H1 (cell line): Measurements from ENCODE around the gene WDR27. TPM values are rescaled to one million over a fixed set of nuclear protein-coding genes. Genes with fewer than 3 reads are reported as not detected.

Experiments
- CTCF ChIA-PET: fragments of 300-600 bp; sonication (Branson Sonifier 250); formaldehyde crosslinking; loops from one replicate; lab custom pipeline; 2021; ENCODE audit not compliant: partially characterized antibody; lab: Charles Lee
- POLR2A ChIA-PET: fragments of 300-600 bp; sonication (Branson Sonifier 250); formaldehyde crosslinking; loops from one replicate; lab custom pipeline; 2021; ENCODE audit warnings: inconsistent platforms; ENCODE audit not compliant: partially characterized antibody; lab: Charles Lee
- DNase-seq, 2 experiments: peaks; one replicate each; pipeline versions ENCODE4 v3.0.0 to v3.0.0-alpha.2; 2010 to 2022; ENCODE audit warnings: low spot score in 2 of 2, low read depth in 1 of 2, mixed read lengths in 1 of 2
- FAIRE-seq: peaks from 2 replicates; lab custom pipeline; 2011; peaks lifted over from hg19 to GRCh38; lab: Jason Lieb, UNC
- H2AFZ ChIP-seq: 2 replicates; pipeline ENCODE4 v1.8.1; 2012; ENCODE audit warnings: low read length, inconsistent platforms
- H2AK5ac ChIP-seq: 2 replicates; pipeline ENCODE4 v1.6.1; 2013; ENCODE audit warnings: low read depth, low read length
- H2BK120ac ChIP-seq: replicated peaks from 2 replicates; pipeline ENCODE3; 2013; ENCODE audit warnings: low read depth, low read length, inconsistent platforms
- H2BK12ac ChIP-seq: 2 replicates; pipeline ENCODE4 v1.6.1; 2013; ENCODE audit warnings: low read depth, low read length
- H2BK15ac ChIP-seq: 2 replicates; pipeline ENCODE4 v1.6.1; 2013; ENCODE audit warnings: low read length
- H2BK20ac ChIP-seq: 2 replicates; pipeline ENCODE4 v1.6.1; 2013; ENCODE audit warnings: low read length
- H2BK5ac ChIP-seq: 2 replicates; pipeline ENCODE4 v1.6.1; 2013; ENCODE audit warnings: low read depth, low read length
- H3K14ac ChIP-seq: 2 replicates; pipeline ENCODE4 v1.6.1; 2013; ENCODE audit warnings: inconsistent platforms; ENCODE audit not compliant: insufficient read length
- H3K18ac ChIP-seq: 2 replicates; pipeline ENCODE4 v1.6.1; 2013; ENCODE audit warnings: low read length; ENCODE audit errors: extremely low read depth
- H3K23ac ChIP-seq: 2 replicates; pipeline ENCODE4 v1.6.1; 2013; ENCODE audit warnings: inconsistent platforms; ENCODE audit not compliant: insufficient read length
- H3K23me2 ChIP-seq: 2 replicates; pipeline ENCODE4 v1.6.1; 2013; ENCODE audit warnings: low read depth, low read length
- H3K27ac ChIP-seq: 2 replicates; pipeline ENCODE4 v1.6.1; 2011; ENCODE audit warnings: low read depth, low read length, inconsistent platforms
- H3K27me3 ChIP-seq, 4 experiments: replicated peaks in 1 of 4; 1 replicate in 1 of 4; 2 replicates in 3 of 4; pipeline versions ENCODE4 v1.6.1 to v1.8.1; 2011 to 2013; ENCODE audit warnings: low read length in 3 of 4, mild to moderate bottlenecking in 3 of 4, inconsistent platforms in 2 of 4, mixed read lengths in 2 of 4, moderate library complexity in 1 of 4; ENCODE audit not compliant: control insufficient read depth in 3 of 4, insufficient read depth in 3 of 4; ENCODE audit errors: extremely low read depth in 1 of 4
- H3K36me3 ChIP-seq, 4 experiments: 2 replicates each; pipeline versions ENCODE4 v1.6.1 to v1.8.1; 2011 to 2013; ENCODE audit warnings: mild to moderate bottlenecking in 4 of 4, low read length in 3 of 4, moderate library complexity in 2 of 4, control low read depth in 1 of 4, inconsistent platforms in 1 of 4; ENCODE audit not compliant: insufficient read depth in 4 of 4, control insufficient read depth in 2 of 4
- H3K4ac ChIP-seq: replicated peaks from 2 replicates; pipeline ENCODE3; 2013; ENCODE audit warnings: low read length, low read depth, mixed read lengths, inconsistent platforms; ENCODE audit not compliant: insufficient read length
- H3K4me1 ChIP-seq, 4 experiments: replicated peaks in 1 of 4; 1 replicate in 1 of 4; 2 replicates in 3 of 4; pipeline versions ENCODE4 v1.6.1 to v1.8.1; 2011 to 2013; ENCODE audit warnings: low read length in 3 of 4, inconsistent platforms in 2 of 4, mixed read lengths in 1 of 4; ENCODE audit not compliant: insufficient read depth in 4 of 4, control insufficient read depth in 3 of 4
- H3K4me2 ChIP-seq, 2 experiments: 2 replicates each; pipeline versions ENCODE4 v1.6.1 to v1.8.1; 2011 to 2013; ENCODE audit warnings: low read depth in 2 of 2, low read length in 2 of 2, control low read depth in 1 of 2, inconsistent platforms in 1 of 2, mild to moderate bottlenecking in 1 of 2; ENCODE audit not compliant: insufficient read depth in 1 of 2
- H3K4me3 ChIP-seq, 4 experiments: fragments of 200-600, 300-600 bp in 1 of 4; sonication (generic), shearing (Covaris generic), sonication (Bioruptor Twin) in 1 of 4; 2 replicates each; pipeline versions ENCODE4 v1.5.1 to v1.8.1; 2011 to 2016; ENCODE audit warnings: low read length in 4 of 4, low read depth in 3 of 4, control low read depth in 2 of 4, inconsistent platforms in 2 of 4, mild to moderate bottlenecking in 2 of 4, mixed read lengths in 1 of 4, moderate library complexity in 1 of 4; ENCODE audit not compliant: insufficient read depth in 2 of 4; ENCODE audit errors: extremely low read depth in 1 of 4
- H3K56ac ChIP-seq: replicated peaks from 2 replicates; pipeline ENCODE3; 2013; ENCODE audit warnings: low read depth, mild to moderate bottlenecking, mixed read lengths, low read length, inconsistent platforms; ENCODE audit not compliant: insufficient read length
- H3K79me1 ChIP-seq: 2 replicates; pipeline ENCODE4 v1.6.1; 2013; ENCODE audit warnings: low read depth, low read length, control low read depth
- H3K79me2 ChIP-seq, 2 experiments: 2 replicates each; pipeline versions ENCODE4 v1.6.1 to v1.8.1; 2012 to 2013; ENCODE audit warnings: low read length in 2 of 2, mild to moderate bottlenecking in 2 of 2, inconsistent platforms in 1 of 2; ENCODE audit not compliant: insufficient read depth in 2 of 2, control insufficient read depth in 1 of 2
- H3K9ac ChIP-seq, 4 experiments: replicated peaks in 1 of 4; 1 replicate in 1 of 4; 2 replicates in 3 of 4; pipeline versions ENCODE4 v1.6.1 to v1.8.1; 2011 to 2013; ENCODE audit warnings: low read depth in 3 of 4, low read length in 3 of 4, control low read depth in 2 of 4, mild to moderate bottlenecking in 2 of 4, moderate library complexity in 2 of 4, inconsistent platforms in 1 of 4; ENCODE audit errors: extremely low read depth in 1 of 4
- H3K9me3 ChIP-seq, 2 experiments: 2 replicates each; pipeline versions ENCODE4 v1.6.1 to v1.8.1; 2012 to 2013; ENCODE audit warnings: mild to moderate bottlenecking in 2 of 2, moderate library complexity in 2 of 2, control low read depth in 1 of 2, inconsistent platforms in 1 of 2, low read depth in 1 of 2, low read length in 1 of 2, mixed read lengths in 1 of 2; ENCODE audit not compliant: insufficient read depth in 2 of 2
- H4K20me1 ChIP-seq, 2 experiments: replicated peaks in 1 of 2; 2 replicates each; pipeline versions ENCODE3 to v1.8.1; 2011 to 2013; ENCODE audit warnings: inconsistent platforms in 2 of 2, low read length in 2 of 2, mild to moderate bottlenecking in 1 of 2; ENCODE audit not compliant: insufficient read depth in 2 of 2, control insufficient read depth in 1 of 2
- H4K5ac ChIP-seq: 2 replicates; pipeline ENCODE4 v1.6.1; 2013; ENCODE audit warnings: low read length, low read depth, mixed read lengths, inconsistent platforms; ENCODE audit not compliant: insufficient read length
- H4K8ac ChIP-seq: 2 replicates; pipeline ENCODE4 v1.8.0; 2013; ENCODE audit warnings: mild to moderate bottlenecking, moderate library complexity, low read length, inconsistent platforms; ENCODE audit not compliant: insufficient read depth; ENCODE audit errors: extremely low read depth
- H4K91ac ChIP-seq: replicated peaks from 2 replicates; pipeline ENCODE3; 2013; ENCODE audit warnings: low read length, mixed read lengths, inconsistent platforms; ENCODE audit not compliant: insufficient read length
- BRCA1 ChIP-seq: IDR thresholded peaks from 2 replicates; pipeline ENCODE4 v1.6.1; 2012; ENCODE audit warnings: low read depth, low read length, improper control_type of control experiment
- CEBPB ChIP-seq: IDR thresholded peaks from 2 replicates; pipeline ENCODE4 v1.6.1; 2012; ENCODE audit warnings: low read depth, low read length
- CHD1 ChIP-seq: IDR thresholded peaks from 2 replicates; pipeline ENCODE4 v1.6.1; 2012; ENCODE audit warnings: low read depth, low read length, improper control_type of control experiment
- NRF1 ChIP-seq: IDR thresholded peaks from 2 replicates; pipeline ENCODE4 v1.6.1; 2011; ENCODE audit warnings: mild to moderate bottlenecking, low read depth, low read length, improper control_type of control experiment
- PHF8 ChIP-seq: fragments of 200-600 bp; sonication (generic); conservative IDR thresholded peaks from 2 replicates; pipeline ENCODE4 v1.7.1; 2012; ENCODE audit warnings: low read depth, mild to moderate bottlenecking, inconsistent platforms, low read length, moderate library complexity
- POLR2A ChIP-seq, 2 experiments: IDR thresholded peaks; 1 replicate in 1 of 2; 2 replicates in 1 of 2; pipeline ENCODE4 v1.6.1; 2011; ENCODE audit warnings: low read depth in 2 of 2, low read length in 2 of 2, mild to moderate bottlenecking in 2 of 2; ENCODE audit errors: control extremely low read depth in 1 of 2
- POU5F1 ChIP-seq: IDR thresholded peaks from 2 replicates; pipeline ENCODE4 v1.6.1; 2011; ENCODE audit warnings: low read depth, mild to moderate bottlenecking, low read length, moderate library complexity
- SIN3A ChIP-seq, 2 experiments: IDR thresholded peaks in 1 of 2; conservative IDR thresholded peaks in 1 of 2; 2 replicates each; pipeline ENCODE4 v1.6.1; 2011 to 2012; ENCODE audit warnings: low read length in 2 of 2, improper control_type of control experiment in 1 of 2, low read depth in 1 of 2, mild to moderate bottlenecking in 1 of 2
- TCF12 ChIP-seq: IDR thresholded peaks from 2 replicates; pipeline ENCODE4 v1.6.1; 2011; ENCODE audit warnings: low read depth, mild to moderate bottlenecking, low read length
- WGBS, 2 experiments: shearing (Covaris generic) in 1 of 2; methylation state at CpG; one replicate each; pipeline versions ENCODE4 v1.1.6 to v1.1.7; 2013 to 2015; ENCODE audit warnings: low lambda C conversion rate in 2 of 2, mixed read lengths in 2 of 2, inconsistent platforms in 1 of 2, low coverage in 1 of 2, missing lambda C conversion rate in 1 of 2; ENCODE audit not compliant: insufficient replicate concordance in 2 of 2, insufficient coverage in 1 of 2, insufficient read length in 1 of 2; ENCODE audit errors: extremely low coverage in 1 of 2, missing lambda C conversion rate in 1 of 2; 5-methylcytosine and 5-hydroxymethylcytosine counted together
- polyA plus RNA-seq, 7 experiments: library from polyadenylated mRNA; depleted of rRNA in 3 of 7; stranded (reverse) in 5 of 7; unstranded in 2 of 7; fragments of >200 nt in 5 of 7; fragments of 200-250 nt in 2 of 7; gene quantifications; 1 replicate in 5 of 7; 2 replicates in 1 of 7; 4 replicates in 1 of 7; pipeline versions ENCODE4 v1.2.1 to v1.2.3, GENCODE V29; 2011 to 2013; ENCODE audit warnings: missing spikeins in 2 of 7, mixed read lengths in 2 of 7
- total RNA-seq: library from RNA; stranded (reverse); fragmentation: NEBNext Ultra II Directional; extraction: Animal tissue kit (Norgen Biotek cat#: 25700); gene quantifications from 2 replicates; pipeline ENCODE4 v1.2.1, GENCODE V29; 2021
- TF ChIP-seq, protein P1 (sequence below): IDR thresholded peaks from 2 replicates; pipeline ENCODE4 v1.6.1; 2012; ENCODE audit warnings: inconsistent platforms

WDR27 gene
- total and polyA plus RNA-seq, 2 of the 8 experiments (the other 6 are each of a cell fraction or from before 2014, with no cell fraction given): 53.6 to 68.6 TPM

DNA sequence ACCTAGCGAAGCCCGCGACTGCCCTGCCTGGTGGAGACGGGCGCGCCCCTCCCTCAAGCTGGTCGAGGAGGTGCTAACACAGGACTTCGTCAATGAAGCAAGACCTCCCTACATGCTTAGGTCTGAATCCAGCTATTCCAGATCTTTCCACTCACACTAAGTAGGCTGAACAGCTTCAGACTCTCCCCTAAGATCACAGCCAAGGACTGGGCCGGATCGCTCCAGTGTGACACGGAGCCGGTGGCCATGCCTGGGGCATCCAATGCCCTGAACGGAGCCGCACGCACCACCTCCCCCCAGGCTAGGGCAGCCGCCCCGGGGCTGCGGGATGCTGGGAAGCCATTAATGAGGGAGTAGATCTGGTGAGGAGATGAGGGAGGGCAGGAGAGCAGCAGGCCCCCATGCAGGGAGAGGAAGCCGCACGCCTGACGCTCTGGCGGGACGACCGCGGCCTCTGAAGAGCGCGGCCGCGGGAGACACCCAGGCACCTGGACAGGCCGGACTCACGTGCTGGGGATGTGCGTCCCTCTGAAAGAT, 200.0 kb downstream of the WDR27 start:
- CTCF ChIA-PET: interaction anchor here (1.1 to 1.6 kb wide), 3 partner anchors 10 to 1094 kb away, joined by 3 to 4 read pairs (median 3); no protein-coding TSS in a partner anchor
- DNase-seq: no peak
- 93% methylated on average over 29 of the region's 32 CpGs; no CpG with 5 or more reads in 1 of the 2 experiments for WGBS, 2 experiments

More for the DNA sequence above, 200.0 kb downstream of the WDR27 start:
- Histone ChIP-seq H3K36me3 (no peaks in the 10 kb centered on the region), H2BK12ac (no peak overlapping the region), H3K27me3 (no peaks in the 10 kb centered on the region), H3K27ac (no peak overlapping the region), H4K20me1 (no peaks in the 10 kb centered on the region), H2BK5ac (no peak overlapping the region), H3K18ac (no peak overlapping the region), H3K56ac (no peak overlapping the region), H4K91ac (no peak overlapping the region), H3K4ac (no peak overlapping the region), H3K23ac (no peak overlapping the region), H3K79me2 (no peaks in the 10 kb centered on the region), H2AK5ac (no peak overlapping the region), H3K4me2 (no peak overlapping the region), H4K8ac (no peak overlapping the region), H2BK120ac (no peak overlapping the region), H3K14ac (no peak overlapping the region), H2AFZ (no peak overlapping the region), H3K9ac (no peak overlapping the region), H4K5ac (no peak overlapping the region), H3K79me1 (no peaks in the 10 kb centered on the region; the same call in 1 of the 2 replicates), H3K4me1 (no peaks in the 10 kb centered on the region; a peak in 1 of 7 replicates), H2BK15ac (no peak overlapping the region), H3K9me3 (no peaks in the 10 kb centered on the region), H3K4me3 (no peak overlapping the region), H3K23me2 (no peaks in the 10 kb centered on the region), H2BK20ac (no peak overlapping the region)
- TF ChIP-seq SIN3A (conservative IDR thresholded peaks at IDR 0.05 in 1 of 2, IDR thresholded peaks at IDR 0.05 in 1 of 2; ENCODE audit: low read depth in 1 of 2, low read length in 2 of 2) (no peak), CHD1 (no peak), NRF1 (no peak), POLR2A (IDR thresholded peaks at IDR 0.05; ENCODE audit: control extremely low read depth in 1 of 2, low read depth in 2 of 2, low read length in 2 of 2) (no peak), PHF8 (no peak), POU5F1 (no peak), TCF12 (no peak), BRCA1 (no peak), CEBPB (no peak)
- TF ChIP-seq, protein P1, sequence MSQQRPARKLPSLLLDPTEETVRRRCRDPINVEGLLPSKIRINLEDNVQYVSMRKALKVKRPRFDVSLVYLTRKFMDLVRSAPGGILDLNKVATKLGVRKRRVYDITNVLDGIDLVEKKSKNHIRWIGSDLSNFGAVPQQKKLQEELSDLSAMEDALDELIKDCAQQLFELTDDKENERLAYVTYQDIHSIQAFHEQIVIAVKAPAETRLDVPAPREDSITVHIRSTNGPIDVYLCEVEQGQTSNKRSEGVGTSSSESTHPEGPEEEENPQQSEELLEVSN: no peak
- no peak for FAIRE-seq
- POLR2A ChIA-PET: no interaction called here
